ENCODE measurements around the gene CDH13.
A peak's percentile ranks its signal among the peaks of the same experiment; 100 is the strongest.

CDH13 gene

DNA sequence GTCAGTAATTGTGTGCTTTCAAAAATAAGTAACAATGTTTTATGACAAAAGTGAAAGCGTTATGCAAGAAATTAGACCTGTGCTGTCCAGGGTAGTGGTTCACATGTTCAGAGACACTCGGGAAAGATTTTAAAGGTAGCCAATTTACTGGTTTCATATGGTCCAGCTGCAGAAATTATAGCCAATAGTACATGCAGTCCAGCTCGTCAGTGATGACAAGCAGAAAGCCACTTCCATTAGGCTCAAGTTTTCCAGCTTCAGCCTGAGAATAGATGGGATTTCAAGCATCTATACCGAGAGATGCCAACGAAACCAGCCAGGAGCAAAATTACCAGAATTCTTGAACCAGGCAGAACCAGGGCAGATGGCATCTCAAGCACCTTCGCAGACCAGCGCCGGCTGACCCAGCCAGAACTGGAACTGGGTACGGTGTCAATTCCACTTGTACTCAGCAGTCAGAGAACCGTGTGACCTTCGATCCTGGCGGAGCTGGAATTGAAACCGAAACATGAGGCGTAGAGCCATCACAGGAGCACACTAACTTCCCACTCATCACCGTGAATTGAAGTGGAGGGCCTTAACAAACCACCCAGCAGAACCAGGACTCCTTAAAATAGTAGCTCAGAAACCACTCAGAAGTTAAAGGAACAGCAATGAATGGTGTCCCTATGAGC is 973.2 kb downstream of the CDH13 start:
- no peak for DNase-seq

- DNase-seq: no peak
Observed at GRCh38 chr16:83602761-83603722, 976.3 kb downstream of the CDH13 start.

- no peak for DNase-seq
Observed at GRCh38 chr16:83603723-83604570, 977.2 kb downstream of the CDH13 start.

GRCh38 chr16:83606486-83607030 is 979.8 kb downstream of the CDH13 start:
- no peak for DNase-seq

DNA sequence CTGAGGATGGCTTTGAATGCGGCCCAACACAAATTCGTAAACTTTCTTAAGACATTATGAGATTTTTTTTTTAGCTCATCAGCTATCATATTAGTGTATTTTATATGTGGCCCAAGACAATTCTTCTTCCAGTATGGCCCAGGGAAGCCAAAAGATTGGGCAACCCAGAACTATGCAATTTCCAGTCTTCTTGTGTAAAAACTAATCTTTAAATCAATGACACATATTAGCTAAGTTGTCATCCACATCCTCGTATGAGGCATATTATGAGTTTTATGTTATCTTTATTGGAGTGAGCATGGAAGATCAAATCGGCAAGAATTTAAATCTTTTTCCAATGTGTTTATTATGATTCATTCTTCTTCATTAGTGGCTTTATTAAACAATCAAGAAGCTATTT is 982.4 kb downstream of the CDH13 start:
- DNase-seq: no peak

- DNase-seq: no peak
Observed at GRCh38 chr16:83615141-83615952, 988.6 kb downstream of the CDH13 start.

- DNase-seq: no peak
Observed at GRCh38 chr16:83615953-83616350, 989.2 kb downstream of the CDH13 start.

DNA sequence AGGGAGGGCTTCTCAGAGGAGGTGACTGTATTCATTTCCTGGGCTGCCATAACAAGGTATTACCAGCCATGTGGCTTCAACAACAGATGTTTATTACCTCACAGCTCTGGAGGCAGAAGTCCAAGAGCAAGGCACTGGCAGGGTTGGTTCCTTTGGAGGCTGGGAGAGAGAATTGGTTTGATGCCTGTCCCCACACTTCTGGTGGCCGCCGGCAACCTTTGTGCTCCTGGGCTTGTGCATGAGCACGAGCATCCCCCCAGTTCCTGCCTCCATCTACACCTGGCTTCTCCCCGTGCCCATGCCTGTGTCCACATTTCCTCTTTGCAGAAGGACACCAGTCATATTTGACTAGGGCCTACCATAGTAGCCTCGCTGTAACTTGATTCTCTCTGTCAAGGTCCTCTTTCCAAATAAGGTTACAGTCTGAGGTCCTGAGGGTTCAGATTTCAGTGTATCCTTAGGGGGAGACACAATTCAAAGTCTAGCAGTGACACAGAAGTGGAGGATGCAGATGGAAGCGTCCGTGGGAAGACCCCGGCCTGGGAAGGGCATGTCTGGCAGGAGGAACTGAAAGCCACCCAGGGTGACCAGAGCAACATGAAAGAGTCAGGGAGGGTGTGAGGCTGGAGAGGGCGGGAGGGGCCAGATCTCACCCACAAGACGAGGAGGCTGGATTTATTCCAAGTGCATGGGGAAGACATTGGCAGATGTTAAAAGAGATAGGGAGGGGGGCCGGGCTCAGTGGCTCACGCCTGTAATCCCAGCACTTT is 992.8 kb downstream of the CDH13 start:
- peak; percentile 46 for DNase-seq

DNA sequence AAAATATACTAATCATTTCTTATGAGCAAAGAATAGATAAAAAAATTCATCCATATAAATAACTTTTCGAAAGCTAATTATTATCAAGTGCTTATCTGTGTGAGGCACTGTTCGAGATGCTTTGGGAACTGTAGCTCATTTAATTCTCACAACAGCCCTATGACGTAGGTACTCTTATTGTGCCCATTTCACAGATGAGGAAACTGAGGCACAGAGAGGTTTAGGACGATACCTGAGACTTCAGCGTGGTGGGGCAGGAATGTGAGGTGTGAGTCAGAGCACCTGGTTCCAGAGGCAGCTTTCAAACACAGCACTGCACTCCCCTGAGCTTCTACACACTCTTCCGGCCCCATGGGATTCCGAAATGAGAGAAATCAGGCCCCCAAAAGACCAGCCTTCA is 995.2 kb downstream of the CDH13 start:
- no peak for DNase-seq

GRCh38 chr16:83623091-83623730 is 996.4 kb downstream of the CDH13 start:
- DNase-seq: no peak

DNA sequence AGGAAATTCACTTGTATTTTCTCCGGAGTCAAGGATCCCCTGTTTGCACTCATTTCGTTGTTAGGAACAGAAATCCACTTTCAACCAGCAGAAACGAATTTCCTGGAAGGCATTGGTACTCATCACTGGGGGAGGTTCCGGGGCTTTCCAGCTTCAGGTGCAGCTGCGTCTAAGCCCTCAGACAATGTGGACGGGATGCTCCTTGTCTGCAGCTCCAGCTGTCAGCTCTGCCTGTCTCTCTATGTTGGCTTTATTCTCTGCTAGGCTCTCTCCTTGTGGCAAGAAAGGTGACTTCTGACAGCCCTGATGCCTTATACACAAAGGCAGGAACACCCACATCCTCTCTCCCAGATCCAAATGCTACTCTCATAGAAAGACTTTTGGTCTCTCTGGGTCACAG is 997.1 kb downstream of the CDH13 start:
- no peak for DNase-seq

GRCh38 chr16:83624429-83625120 is 997.8 kb downstream of the CDH13 start:
- DNase-seq: no peak

DNA sequence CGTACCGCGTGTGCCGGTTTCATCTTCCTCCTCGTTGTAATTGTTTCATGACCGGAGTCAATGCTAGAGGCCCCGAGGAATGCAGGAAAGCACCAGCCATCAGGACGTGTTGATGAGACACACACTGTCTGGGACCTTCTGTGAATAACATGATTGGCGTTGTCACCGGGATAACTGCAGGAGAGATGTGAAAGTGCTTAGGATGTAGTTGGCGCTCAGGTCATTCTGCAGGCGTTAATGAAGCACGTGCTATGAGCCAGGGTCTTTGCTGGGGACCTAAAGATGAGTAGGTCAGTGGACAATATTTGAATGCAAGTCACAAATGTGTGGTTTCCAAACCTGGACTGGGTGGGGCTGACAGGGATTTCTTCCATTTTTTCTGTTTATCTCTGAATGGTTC is 999.4 kb downstream of the CDH13 start:
- no peak for DNase-seq

DNA sequence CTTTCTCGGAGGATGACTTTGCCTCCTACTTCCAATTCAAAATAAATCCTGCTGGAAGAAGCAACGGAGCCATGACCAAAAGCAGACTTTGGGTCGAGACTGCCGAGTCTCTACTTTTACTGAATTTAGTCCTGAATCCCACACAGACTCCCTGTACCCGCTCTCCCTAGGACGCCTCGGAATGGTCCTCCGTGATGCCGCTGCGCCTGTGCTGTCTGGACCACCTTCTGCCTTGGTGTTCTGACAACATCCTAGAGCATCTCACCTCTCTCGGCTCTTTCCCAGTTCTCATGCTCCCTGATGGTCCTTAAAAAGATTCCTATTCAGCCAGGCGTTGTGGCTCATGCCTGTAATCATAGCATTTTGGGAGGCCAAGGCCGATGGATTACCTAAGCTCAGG is 999.9 kb downstream of the CDH13 start:
- no peak for DNase-seq

DNA sequence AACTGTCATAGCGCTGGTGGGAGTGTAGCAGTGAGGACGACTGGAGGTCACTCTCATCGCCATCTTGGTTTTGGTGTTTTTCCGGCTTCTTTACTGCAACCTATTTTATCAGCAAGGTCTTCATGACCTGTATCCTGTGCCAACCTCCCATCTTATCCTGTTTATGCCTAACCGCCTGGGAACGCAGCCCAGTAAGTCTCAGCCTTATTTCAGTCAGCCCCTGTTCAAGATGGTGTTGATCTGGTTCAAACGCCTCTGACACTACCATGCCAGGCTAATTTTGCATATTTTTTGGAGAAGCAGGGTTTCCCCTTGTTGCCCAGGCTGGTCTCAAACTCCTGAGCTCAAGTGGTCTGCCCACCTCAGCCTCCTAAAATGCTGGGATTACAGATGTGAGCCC is 1001.2 kb downstream of the CDH13 start:
- no peak for DNase-seq

DNA sequence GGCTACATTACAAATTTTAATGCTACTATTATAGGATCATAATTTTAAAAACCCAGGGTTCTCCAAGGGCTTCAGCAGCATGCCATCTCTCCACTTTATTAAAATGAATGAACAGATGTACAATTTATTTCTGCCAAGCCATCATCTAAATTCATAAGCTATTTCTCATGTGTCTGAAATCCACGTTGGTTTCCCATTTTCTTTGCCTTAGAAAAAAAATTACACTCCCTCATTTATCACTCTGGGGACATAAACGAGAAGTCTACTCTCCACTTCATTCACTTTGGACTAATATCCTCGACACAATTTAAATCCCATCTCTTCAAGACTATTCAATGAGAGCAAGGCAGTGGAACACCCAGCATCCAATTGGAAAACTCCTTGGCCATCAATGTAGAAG is 1002.7 kb downstream of the CDH13 start:
- DNase-seq: no peak

DNA sequence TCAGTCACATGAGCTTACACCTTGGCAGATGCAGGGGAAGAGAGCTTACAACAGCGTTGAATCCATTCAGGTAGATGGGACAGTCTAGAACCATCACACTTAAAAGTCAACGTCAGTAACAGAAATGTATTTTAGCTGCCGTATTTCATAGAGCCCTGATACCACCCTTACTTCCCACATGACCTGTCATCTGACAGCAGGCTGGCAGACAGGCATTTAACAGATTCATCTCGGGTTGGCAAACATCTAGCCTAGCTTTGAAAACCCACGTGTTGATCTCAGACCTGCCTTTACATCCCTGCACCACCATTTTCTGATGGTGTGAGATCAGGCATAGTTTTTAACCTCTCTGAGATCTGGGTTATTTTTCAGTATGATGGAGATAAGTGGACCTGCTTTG is 1003.1 kb downstream of the CDH13 start:
- no peak for DNase-seq

DNA sequence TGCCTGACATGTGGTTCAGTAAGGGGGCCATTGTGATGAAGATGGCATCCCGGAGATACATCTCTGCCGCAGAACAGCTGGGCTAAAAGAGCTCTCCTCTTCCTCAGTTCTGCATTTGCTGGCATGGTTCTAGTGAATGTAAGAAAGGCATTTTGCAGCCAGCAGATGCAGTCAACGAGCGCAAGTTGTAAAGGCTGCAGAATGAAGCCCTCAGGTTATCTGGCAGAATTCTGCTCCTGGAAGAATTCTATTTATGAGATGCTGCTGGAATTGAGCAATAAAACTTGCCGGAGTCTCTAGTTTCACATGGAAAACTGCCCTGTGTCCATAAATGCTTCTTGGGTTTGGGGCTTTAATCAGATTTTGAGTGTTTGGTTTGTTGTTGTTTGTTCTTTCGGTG is 1004.2 kb downstream of the CDH13 start:
- no peak for DNase-seq

- DNase-seq: no peak
Observed at GRCh38 chr16:83633286-83633685, 1006.5 kb downstream of the CDH13 start.

- DNase-seq: no peak
Observed at GRCh38 chr16:83648347-83648746, 1021.6 kb downstream of the CDH13 start.

Measured in MV-4-11 (cell line).